GM19351 (cell line): ENCODE results near the gene ARHGEF26.
A peak's percentile ranks its signal among the peaks of the same experiment; 100 is the strongest.

Source experiments
- ATAC-seq: cut with Tn5 transposase; IDR thresholded peaks from one replicate; pipeline ENCODE4 v1.9.1; 2021; ENCODE audit warnings: mild to moderate bottlenecking, moderate library complexity; ENCODE audit not compliant: unreplicated experiment

Gene ARHGEF26

GRCh38 chr3:154115332-154115731 is 5.9 kb upstream of the ARHGEF26 start:
- no peak for ATAC-seq

GRCh38 chr3:154119951-154120350 is 1.2 kb upstream of the ARHGEF26 start:
- no peak for ATAC-seq

GRCh38 chr3:154121701-154122551 is 736 bp downstream of the ARHGEF26 start:
- peak; percentile 35 for ATAC-seq

- no peak for ATAC-seq
Observed at GRCh38 chr3:154122552-154122911, 1.3 kb downstream of the ARHGEF26 start.

GRCh38 chr3:154122912-154123559 is 1.8 kb downstream of the ARHGEF26 start:
- no peak for ATAC-seq

- ATAC-seq = no peak
Observed at GRCh38 chr3:154123906-154124305, 2.7 kb downstream of the ARHGEF26 start.

GRCh38 chr3:154125378-154126030 is 4.3 kb downstream of the ARHGEF26 start:
- ATAC-seq = no peak

GRCh38 chr3:154126651-154127050 is 5.5 kb downstream of the ARHGEF26 start:
- no peak for ATAC-seq

GRCh38 chr3:154129625-154130024 is 8.4 kb downstream of the ARHGEF26 start:
- ATAC-seq = no peak

GRCh38 chr3:154130540-154130939 is 9.3 kb downstream of the ARHGEF26 start:
- ATAC-seq = no peak

GRCh38 chr3:154131830-154132229 is 10.6 kb downstream of the ARHGEF26 start:
- no peak for ATAC-seq

GRCh38 chr3:154132777-154133375 is 11.7 kb downstream of the ARHGEF26 start:
- peak; percentile 93 for ATAC-seq

GRCh38 chr3:154135511-154136173 is 14.5 kb downstream of the ARHGEF26 start:
- ATAC-seq = no peak

- no peak for ATAC-seq
Observed at GRCh38 chr3:154137036-154137435, 15.8 kb downstream of the ARHGEF26 start.

- no peak for ATAC-seq
Observed at GRCh38 chr3:154139996-154140436, 18.8 kb downstream of the ARHGEF26 start.

GRCh38 chr3:154142608-154143007 is 21.4 kb downstream of the ARHGEF26 start:
- no peak for ATAC-seq

GRCh38 chr3:154143873-154144272 is 22.7 kb downstream of the ARHGEF26 start:
- no peak for ATAC-seq

- no peak for ATAC-seq
Observed at GRCh38 chr3:154144825-154145465, 23.8 kb downstream of the ARHGEF26 start.

- ATAC-seq = no peak
Observed at GRCh38 chr3:154148541-154148940, 27.4 kb downstream of the ARHGEF26 start.

GRCh38 chr3:154149286-154149685 is 28.1 kb downstream of the ARHGEF26 start:
- ATAC-seq = no peak
